ENCODE data around the gene BCL2L11.

BCL2L11 gene

GRCh38 chr2:111117598-111118480 is 2.9 kb upstream of the BCL2L11 start:
- DNase-seq (ENCODE audit: low read depth) = peak; percentile 6

GRCh38 chr2:111118481-111118980 is 2.2 kb upstream of the BCL2L11 start:
- no peak for DNase-seq (ENCODE audit: low read depth)

GRCh38 chr2:111118981-111119821 is 1.5 kb upstream of the BCL2L11 start:
- no peak for DNase-seq (ENCODE audit: low read depth)

GRCh38 chr2:111119822-111120252 is 877 bp upstream of the BCL2L11 start:
- DNase-seq (ENCODE audit: low read depth) = no peak

GRCh38 chr2:111121028-111121827 is 514 bp downstream of the BCL2L11 start:
- no peak for DNase-seq (ENCODE audit: low read depth)

- DNase-seq (ENCODE audit: low read depth) = peak; percentile 77
Observed at GRCh38 chr2:111121828-111122630, 1.3 kb downstream of the BCL2L11 start.

- no peak for DNase-seq (ENCODE audit: low read depth)
Observed at GRCh38 chr2:111122631-111123421, 2.1 kb downstream of the BCL2L11 start.

GRCh38 chr2:111123751-111124150 is 3.0 kb downstream of the BCL2L11 start:
- no peak for DNase-seq (ENCODE audit: low read depth)

GRCh38 chr2:111126581-111126980 is 5.9 kb downstream of the BCL2L11 start:
- no peak for DNase-seq (ENCODE audit: low read depth)

- DNase-seq (ENCODE audit: low read depth) = no peak
Observed at GRCh38 chr2:111127351-111127750, 6.6 kb downstream of the BCL2L11 start.

GRCh38 chr2:111128096-111128495 is 7.4 kb downstream of the BCL2L11 start:
- DNase-seq (ENCODE audit: low read depth) = no peak

- no peak for DNase-seq (ENCODE audit: low read depth)
Observed at GRCh38 chr2:111133603-111134002, 12.9 kb downstream of the BCL2L11 start.

GRCh38 chr2:111134055-111134454 is 13.3 kb downstream of the BCL2L11 start:
- no peak for DNase-seq (ENCODE audit: low read depth)

- no peak for DNase-seq (ENCODE audit: low read depth)
Observed at GRCh38 chr2:111135237-111135909, 14.7 kb downstream of the BCL2L11 start.

GRCh38 chr2:111135910-111136297 is 15.2 kb downstream of the BCL2L11 start:
- DNase-seq (ENCODE audit: low read depth) = no peak

GRCh38 chr2:111138839-111139238 is 18.1 kb downstream of the BCL2L11 start:
- DNase-seq (ENCODE audit: low read depth) = no peak

- DNase-seq (ENCODE audit: low read depth) = no peak
Observed at GRCh38 chr2:111139637-111140317, 19.1 kb downstream of the BCL2L11 start.

- no peak for DNase-seq (ENCODE audit: low read depth)
Observed at GRCh38 chr2:111140815-111141214, 20.1 kb downstream of the BCL2L11 start.

GRCh38 chr2:111142101-111142500 is 21.4 kb downstream of the BCL2L11 start:
- no peak for DNase-seq (ENCODE audit: low read depth)
